AG04449 (cell line): ENCODE results near the gene GCNT1.

Experiments used
- CTCF ChIA-PET: fragments of 350-600 bp; formaldehyde crosslinking; extraction: SDS; loops from one replicate; lab custom pipeline; 2021; ENCODE audit warnings: antibody characterized with exemption; lab: Yijun Ruan, JAX
- POLR2A ChIA-PET: fragments of 400-600, 350-600 bp; formaldehyde crosslinking; extraction: SDS; loops from one replicate; lab custom pipeline; 2020; ENCODE audit warnings: antibody characterized with exemption, inconsistent platforms; lab: Yijun Ruan, JAX
- DNase-seq: peaks from one replicate; pipeline ENCODE4 v3.0.0-alpha.2; 2010; ENCODE audit warnings: low read depth, low spot score
- H3K4me3 ChIP-seq: 2 replicates; pipeline ENCODE4 v1.5.1; 2011; ENCODE audit warnings: low read depth, mild to moderate bottlenecking, control low read depth, low read length
- CTCF ChIP-seq: IDR thresholded peaks from one replicate; pipeline ENCODE4 v1.5.1; 2011; ENCODE audit warnings: mild to moderate bottlenecking, moderate library complexity, low read length, control low read depth, inconsistent platforms; ENCODE audit not compliant: insufficient read depth; ENCODE audit errors: missing control alignments

The GCNT1 gene

GRCh38 chr9:76441551-76442322 is 17.2 kb upstream of the GCNT1 start:
- TF ChIP-seq CTCF: no peak
- POLR2A ChIA-PET: no interaction called here
- no peak for DNase-seq
- CTCF ChIA-PET: interaction anchor here (1.4 to 14.9 kb wide), 4 partner anchors 10 to 264 kb away, joined by 3 to 330 read pairs (median 4); no protein-coding TSS in a partner anchor
- H3K4me3 ChIP-seq: no peak overlapping the region

- CTCF ChIA-PET: interaction anchor here (0.7 to 14.9 kb wide), 3 partner anchors 16 to 257 kb away, joined by 3 to 330 read pairs (median 20); no protein-coding TSS in a partner anchor
- no peak for DNase-seq
- TF ChIP-seq CTCF: no peak
- POLR2A ChIA-PET: no interaction called here
- no peak overlapping the region for H3K4me3 ChIP-seq
Measured at GRCh38 chr9:76443887-76444286, 15.1 kb upstream of the GCNT1 start.

- DNase-seq: no peak
- ChIA-PET POLR2A (no interaction called here), CTCF (interaction anchor here (0.8 to 14.9 kb wide), 5 partner anchors 9 to 255 kb away, joined by 3 to 330 read pairs (median 5); no protein-coding TSS in a partner anchor)
- TF ChIP-seq CTCF: no peak
- H3K4me3 ChIP-seq: no peak overlapping the region
Measured at GRCh38 chr9:76444322-76444929, 14.6 kb upstream of the GCNT1 start.

GRCh38 chr9:76445976-76446375 is 13.0 kb upstream of the GCNT1 start:
- CTCF ChIA-PET: interaction anchor here (0.6 to 14.9 kb wide), 7 partner anchors 8 to 258 kb away, joined by 3 to 330 read pairs (median 5); no protein-coding TSS in a partner anchor
- POLR2A ChIA-PET: no interaction called here
- no peak for TF ChIP-seq CTCF

GRCh38 chr9:76448501-76448900 is 10.5 kb upstream of the GCNT1 start:
- CTCF ChIA-PET: interaction anchor here (0.7 to 14.9 kb wide), 9 partner anchors 10 to 256 kb away, joined by 4 to 330 read pairs (median 10); partner anchors contain the start of gene GCNT1
- TF ChIP-seq CTCF: no peak
- H3K4me3 ChIP-seq: no peak overlapping the region
- POLR2A ChIA-PET: no interaction called here
- no peak for DNase-seq

More at GRCh38 chr9:76445976-76446375, 13.0 kb upstream of the GCNT1 start:
- no peak for DNase-seq
- H3K4me3 ChIP-seq: no peak overlapping the region

- ChIA-PET POLR2A (interaction anchor here (0.7 kb wide), 1 partner anchor 266 kb away, joined by 3 read pairs; no protein-coding TSS in a partner anchor), CTCF (interaction anchor here (1.0 to 14.9 kb wide), 3 partner anchors 9 to 253 kb away, joined by 4 to 330 read pairs (median 103); no protein-coding TSS in a partner anchor)
- no peak for TF ChIP-seq CTCF
- no peak for DNase-seq
- no peak overlapping the region for H3K4me3 ChIP-seq
Measured at GRCh38 chr9:76451234-76451633, 7.7 kb upstream of the GCNT1 start.
